GM06990 (cell line): ENCODE results near the gene AZU1.

Experiments used
- DNase-seq: peaks from one replicate; pipeline ENCODE4 v3.0.0-alpha.2; 2011; ENCODE audit not compliant: insufficient read length; ENCODE audit errors: extremely low read depth
- H3K27me3 ChIP-seq: replicated peaks from 2 replicates; pipeline ENCODE4 v1.6.0; 2011; ENCODE audit warnings: low read length; ENCODE audit not compliant: control insufficient read depth, insufficient read depth
- H3K36me3 ChIP-seq: 2 replicates; pipeline ENCODE4 v1.5.1; 2011; ENCODE audit warnings: low read length; ENCODE audit not compliant: control insufficient read depth, insufficient read depth
- H3K4me3 ChIP-seq: replicated peaks from 2 replicates; pipeline ENCODE4 v1.5.1; 2011; ENCODE audit warnings: low read depth, mild to moderate bottlenecking, control low read depth, low read length
- TF ChIP-seq, protein P1 (sequence below): IDR thresholded peaks from 2 replicates; pipeline ENCODE4 v1.5.1; 2011; ENCODE audit warnings: low read length, control low read depth, mild to moderate bottlenecking, inconsistent platforms; ENCODE audit not compliant: insufficient read depth, poor library complexity, severe bottlenecking

AZU1 gene

DNA sequence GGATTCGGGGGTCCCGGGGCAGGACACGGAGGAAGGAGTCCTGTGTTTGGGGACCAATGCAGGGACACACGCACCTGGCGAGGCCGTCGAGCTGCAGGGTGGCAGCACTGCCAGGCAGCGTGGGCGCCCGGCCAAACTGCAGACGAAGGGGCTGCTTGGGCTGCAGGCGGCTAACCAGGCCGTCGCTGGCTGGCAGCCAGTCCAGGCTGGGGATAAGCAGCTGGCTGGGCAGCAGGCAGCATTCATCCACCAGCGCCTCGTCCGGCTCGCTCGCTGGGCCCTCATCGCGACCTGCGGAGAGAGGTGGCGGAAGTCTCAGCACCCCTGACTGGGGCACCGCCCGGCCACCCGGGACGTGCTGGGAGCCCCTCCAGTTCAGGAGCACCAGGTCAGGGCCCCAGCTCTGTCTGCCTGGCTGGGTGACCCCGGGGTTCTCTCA, 43.3 kb downstream of the AZU1 start:
- peaks cover 14% of the 10 kb centered on the region for H3K36me3 ChIP-seq
- H3K4me3 ChIP-seq, result no peak overlapping the region
- no peaks in the 10 kb centered on the region for H3K27me3 ChIP-seq
- DNase-seq, result no peak
- TF ChIP-seq, protein P1, sequence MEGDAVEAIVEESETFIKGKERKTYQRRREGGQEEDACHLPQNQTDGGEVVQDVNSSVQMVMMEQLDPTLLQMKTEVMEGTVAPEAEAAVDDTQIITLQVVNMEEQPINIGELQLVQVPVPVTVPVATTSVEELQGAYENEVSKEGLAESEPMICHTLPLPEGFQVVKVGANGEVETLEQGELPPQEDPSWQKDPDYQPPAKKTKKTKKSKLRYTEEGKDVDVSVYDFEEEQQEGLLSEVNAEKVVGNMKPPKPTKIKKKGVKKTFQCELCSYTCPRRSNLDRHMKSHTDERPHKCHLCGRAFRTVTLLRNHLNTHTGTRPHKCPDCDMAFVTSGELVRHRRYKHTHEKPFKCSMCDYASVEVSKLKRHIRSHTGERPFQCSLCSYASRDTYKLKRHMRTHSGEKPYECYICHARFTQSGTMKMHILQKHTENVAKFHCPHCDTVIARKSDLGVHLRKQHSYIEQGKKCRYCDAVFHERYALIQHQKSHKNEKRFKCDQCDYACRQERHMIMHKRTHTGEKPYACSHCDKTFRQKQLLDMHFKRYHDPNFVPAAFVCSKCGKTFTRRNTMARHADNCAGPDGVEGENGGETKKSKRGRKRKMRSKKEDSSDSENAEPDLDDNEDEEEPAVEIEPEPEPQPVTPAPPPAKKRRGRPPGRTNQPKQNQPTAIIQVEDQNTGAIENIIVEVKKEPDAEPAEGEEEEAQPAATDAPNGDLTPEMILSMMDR, result no peak

DNA sequence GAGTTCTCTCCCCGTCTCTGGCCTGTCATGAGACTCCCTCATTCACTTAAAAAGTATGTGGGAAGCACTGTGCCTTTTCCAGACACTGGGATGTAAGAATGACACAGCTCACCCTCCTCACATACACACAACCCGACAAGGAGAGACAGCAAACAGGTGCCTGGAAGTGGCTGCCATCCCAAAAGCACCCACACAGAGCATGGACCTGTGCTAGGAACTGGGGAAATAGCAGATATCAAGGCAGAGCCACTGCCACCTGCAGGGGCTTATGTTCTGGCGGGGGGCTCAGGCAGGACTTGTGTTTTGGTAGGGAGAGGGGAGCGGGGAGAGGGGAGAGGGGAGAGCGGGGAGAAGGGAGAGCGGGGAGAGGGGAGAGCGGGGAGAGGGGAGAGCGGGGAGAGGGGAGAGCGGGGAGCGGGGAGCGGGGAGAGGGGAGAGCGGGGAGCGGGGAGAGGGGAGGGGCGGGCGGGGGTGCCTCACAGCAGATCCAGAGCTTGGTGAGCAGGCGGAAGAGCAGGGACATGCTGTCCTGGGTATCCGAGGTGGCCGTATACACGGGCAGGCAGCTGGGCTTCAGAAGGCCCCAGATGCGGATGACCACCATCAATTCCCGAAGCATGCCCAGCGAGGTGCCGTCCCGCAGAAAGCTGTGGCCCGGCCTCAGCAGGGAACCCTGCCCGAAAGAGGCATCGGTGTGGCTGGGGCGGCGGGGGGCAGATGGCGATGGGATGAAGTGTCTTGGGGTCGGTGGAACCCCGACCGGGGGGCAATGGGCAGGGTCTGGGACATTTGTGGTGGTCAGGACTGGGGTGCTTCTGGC, 44.0 kb downstream of the AZU1 start:
- H3K36me3 ChIP-seq, result peaks cover 14% of the 10 kb centered on the region
- TF ChIP-seq, protein P1, result no peak
- H3K27me3 ChIP-seq, result no peaks in the 10 kb centered on the region
- H3K4me3 ChIP-seq, result no peak overlapping the region
- DNase-seq, result no peak

DNA sequence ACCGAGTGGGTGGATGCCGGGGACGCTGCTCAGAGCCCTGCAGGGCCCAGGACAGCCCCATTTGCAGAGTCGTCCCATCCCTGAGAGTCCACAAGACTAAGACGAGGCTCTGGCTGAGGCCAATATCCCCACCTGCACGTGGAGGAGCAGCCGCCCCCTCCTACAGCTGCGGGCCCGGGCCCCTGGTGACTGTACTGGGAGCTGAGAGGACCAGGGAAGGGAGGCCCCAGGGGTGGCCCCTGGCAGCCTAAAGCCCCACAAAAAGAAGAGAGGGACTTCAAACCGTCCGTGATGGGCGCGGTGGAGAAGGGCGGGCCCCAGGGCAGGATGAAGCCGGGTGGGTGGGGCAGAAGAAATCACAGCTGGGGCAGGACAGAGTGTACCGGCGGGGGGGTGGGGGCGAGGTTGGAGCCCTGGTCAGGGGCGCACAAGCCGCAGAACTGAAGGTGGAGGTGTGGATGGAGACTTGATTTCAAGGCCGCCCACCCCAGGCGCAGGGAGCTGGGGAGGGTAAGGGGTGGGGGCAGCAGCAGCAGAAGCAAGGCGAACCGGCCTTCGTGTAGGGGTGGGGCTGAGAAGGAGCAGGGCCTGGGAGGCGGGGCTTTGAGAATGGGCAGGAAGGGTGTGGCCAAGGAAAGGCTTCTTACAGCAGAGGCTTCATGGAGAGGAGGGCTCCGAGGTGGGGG, 44.8 kb downstream of the AZU1 start:
- TF ChIP-seq, protein P1, result no peak
- DNase-seq, result peak; percentile 84
- peaks cover 16% of the 10 kb centered on the region for H3K36me3 ChIP-seq
- H3K27me3 ChIP-seq, result no peaks in the 10 kb centered on the region
- H3K4me3 ChIP-seq, result peak overlapping the region; percentile 46

DNA sequence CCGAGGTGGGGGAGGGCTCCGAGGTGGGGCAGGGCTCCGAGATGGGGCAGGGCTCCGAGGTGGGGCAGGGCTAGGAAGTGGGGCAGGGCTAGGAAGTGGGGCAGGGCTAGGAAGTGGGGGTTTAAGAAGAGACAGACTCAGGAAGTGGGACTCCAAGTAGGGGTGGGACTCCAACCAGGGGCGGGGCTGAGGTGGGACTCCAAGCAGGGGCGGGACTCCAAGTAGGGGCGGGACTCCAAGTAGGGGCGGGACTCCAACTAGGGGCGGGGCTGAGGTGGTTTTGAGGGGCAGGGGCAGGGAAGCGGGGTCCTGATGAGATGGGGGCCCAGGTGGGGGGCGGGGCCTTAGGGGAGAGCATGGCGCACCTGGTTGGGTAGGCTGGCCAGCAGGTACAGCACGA, 45.4 kb downstream of the AZU1 start:
- H3K36me3 ChIP-seq, result peaks cover 14% of the 10 kb centered on the region
- H3K4me3 ChIP-seq, result no peak overlapping the region; the same call in 1 of the 2 replicates
- peak; percentile 72 for DNase-seq
- no peaks in the 10 kb centered on the region for H3K27me3 ChIP-seq
- TF ChIP-seq, protein P1, result no peak

DNA sequence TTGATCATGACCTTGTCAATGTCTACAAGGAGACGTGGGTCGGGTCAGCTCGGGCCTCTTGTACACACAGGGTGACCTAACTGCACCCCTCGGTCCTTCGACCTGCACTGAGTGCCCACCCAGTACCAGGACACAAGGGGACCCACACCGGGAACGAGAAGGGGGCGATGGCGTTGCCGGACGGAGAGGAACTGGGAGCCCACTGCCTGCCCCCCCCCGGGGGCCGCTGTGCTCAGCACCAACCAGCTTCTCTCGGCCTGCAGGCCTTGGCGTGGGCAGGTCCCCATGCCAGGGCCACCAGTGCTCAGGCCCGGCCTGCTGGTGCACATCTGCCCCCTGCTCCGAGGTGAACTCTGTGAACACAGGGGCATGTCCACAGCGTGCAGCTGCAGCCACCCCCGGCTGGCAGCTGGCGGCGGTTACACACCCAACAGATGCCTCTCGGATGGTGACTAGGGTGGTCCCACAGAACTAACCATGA, 46.0 kb downstream of the AZU1 start:
- Histone ChIP-seq H3K27me3 (no peaks in the 10 kb centered on the region), H3K4me3 (no peak overlapping the region), H3K36me3 (peaks cover 12% of the 10 kb centered on the region)
- TF ChIP-seq, protein P1, result no peak
- no peak for DNase-seq
